ENCODE measurements around the gene SLC38A8.

The SLC38A8 gene

DNA sequence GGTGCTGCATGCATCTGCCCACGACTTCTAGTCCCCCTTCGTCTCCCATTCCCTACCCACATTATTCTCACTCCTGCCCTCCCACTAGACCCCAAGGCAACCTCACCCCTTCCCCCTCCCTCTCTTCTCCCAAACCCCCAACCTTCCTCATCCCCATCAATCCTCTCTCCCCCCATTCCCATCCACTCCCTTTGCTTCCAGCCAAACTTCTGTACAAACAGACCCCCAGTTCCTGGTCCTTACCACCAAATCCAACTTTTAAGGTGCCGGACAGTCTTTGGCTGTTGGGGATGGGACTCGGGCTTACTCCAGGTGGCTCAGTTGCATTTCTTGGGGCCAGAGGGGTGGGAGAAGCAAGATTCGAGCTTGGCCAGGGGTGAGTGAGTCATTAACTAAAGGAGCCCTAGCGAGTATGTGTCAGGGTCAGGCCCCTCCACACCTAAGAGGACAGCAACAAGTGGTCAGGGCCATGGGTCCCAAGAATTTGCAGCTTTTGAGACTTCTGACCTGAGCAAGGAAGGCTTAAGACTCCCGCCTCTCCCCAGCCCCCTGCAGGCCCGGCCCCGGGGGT, at the start of gene SLC38A8:
Gene SLC38A8, minus strand, starts transcription at position 488 of the 571 bp plus-strand sequence. CDS start 638 bp downstream, outside the sequence.
- no peak for DNase-seq

- peak; percentile 85 for DNase-seq
Observed at GRCh38 chr16:84091460-84091859, 48.9 kb upstream of the SLC38A8 start.

DNA sequence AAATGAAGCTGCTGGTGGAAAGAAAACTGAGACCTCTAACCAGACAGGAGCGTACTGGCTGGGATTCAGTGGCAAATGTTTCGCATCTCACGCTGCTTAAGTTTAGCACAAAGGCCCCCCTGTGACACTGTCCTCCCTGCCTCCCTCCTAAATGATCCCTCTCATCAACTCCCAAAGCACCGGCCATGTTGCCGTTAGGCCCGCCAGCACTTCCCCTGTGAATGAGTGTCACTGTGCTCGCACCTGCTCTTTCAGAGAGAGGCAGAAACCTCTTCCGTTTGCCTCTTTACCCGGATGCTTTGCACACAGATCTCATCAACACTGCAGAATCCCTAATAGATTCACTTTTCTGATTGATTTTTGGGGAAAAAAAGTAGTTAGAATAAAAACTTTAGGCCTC, 47.6 kb upstream of the SLC38A8 start:
- DNase-seq, result no peak

DNA sequence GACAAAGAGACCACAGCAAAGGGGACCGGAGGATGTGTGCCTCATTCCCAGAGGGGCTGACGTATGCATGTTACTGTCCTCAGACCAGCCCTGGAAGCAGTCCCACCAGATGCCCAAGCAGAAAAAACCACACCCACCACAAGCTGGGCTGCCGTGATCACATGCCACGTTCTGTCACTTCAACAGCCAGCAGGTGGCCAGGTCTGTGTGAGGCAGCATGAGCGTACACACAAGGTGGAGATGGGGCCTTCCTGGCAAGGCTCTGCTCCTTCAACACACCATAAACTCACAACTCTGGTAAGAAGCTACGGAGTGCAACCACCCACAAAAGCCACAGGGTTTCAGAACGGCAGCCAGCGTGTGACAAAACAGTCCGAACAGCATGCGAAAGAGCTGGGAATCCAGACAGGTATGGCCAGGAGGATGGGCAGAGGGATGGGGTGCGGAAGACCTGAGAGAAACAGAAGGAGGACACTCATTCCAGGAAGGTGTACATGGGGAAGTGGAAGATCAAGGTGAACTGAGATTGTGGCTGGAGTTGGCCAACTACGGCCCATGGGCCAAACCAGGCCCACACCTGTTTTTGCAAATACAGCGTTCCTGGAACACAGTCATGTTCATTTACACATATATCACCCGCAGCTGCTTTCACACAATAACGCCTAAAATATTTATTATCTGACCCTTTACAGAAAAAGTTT, 46.2 kb upstream of the SLC38A8 start:
- peak; percentile 90 for DNase-seq

GRCh38 chr16:84087466-84088151, 45.0 kb upstream of the SLC38A8 start:
- DNase-seq, result peak; percentile 29

DNA sequence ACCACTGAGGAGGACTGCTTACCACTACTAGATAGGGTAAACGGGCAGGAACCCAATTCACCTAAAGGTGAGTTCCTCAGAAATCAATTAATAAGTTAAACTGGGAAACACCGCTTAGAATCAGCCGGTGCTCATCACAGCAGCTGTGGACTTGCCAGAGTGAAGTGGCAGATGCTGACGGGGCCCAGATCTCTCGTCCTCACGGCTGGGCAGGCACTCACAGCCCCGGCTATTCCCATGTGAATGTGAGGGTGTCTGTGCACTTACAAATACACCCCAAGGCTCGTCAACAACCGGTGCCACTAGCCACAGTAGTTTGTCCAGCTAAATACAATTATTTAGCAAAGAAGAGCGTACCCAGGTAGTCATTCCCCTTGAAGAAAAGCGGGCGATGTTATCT, 44.4 kb upstream of the SLC38A8 start:
- DNase-seq, result peak; percentile 39

DNA sequence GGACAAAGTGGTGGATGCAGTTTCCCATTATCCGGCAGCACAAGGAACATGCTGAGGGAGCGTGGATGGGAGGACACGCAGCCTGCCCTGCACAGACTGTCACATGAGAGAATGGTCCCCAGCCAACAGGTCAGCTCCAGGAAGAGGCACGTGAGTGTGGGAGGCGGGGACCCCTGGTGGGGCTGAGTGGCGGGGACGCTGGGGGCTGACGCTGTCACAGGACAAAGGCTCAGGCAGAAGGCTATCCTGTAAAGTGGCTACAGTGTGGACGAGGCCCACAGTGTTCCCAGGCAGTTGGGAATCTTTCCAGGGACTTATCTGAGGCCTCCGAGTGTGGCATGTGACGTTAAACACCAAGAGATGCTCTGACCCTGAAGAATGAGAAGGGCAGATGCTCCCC, 43.7 kb upstream of the SLC38A8 start:
- DNase-seq, result no peak

GRCh38 chr16:84085773-84086172, 43.2 kb upstream of the SLC38A8 start:
- DNase-seq, result no peak

- DNase-seq, result no peak
Observed at GRCh38 chr16:84085271-84085667, 42.7 kb upstream of the SLC38A8 start.

- DNase-seq, result peak; percentile 57
Observed at GRCh38 chr16:84084570-84085270, 42.1 kb upstream of the SLC38A8 start.

DNA sequence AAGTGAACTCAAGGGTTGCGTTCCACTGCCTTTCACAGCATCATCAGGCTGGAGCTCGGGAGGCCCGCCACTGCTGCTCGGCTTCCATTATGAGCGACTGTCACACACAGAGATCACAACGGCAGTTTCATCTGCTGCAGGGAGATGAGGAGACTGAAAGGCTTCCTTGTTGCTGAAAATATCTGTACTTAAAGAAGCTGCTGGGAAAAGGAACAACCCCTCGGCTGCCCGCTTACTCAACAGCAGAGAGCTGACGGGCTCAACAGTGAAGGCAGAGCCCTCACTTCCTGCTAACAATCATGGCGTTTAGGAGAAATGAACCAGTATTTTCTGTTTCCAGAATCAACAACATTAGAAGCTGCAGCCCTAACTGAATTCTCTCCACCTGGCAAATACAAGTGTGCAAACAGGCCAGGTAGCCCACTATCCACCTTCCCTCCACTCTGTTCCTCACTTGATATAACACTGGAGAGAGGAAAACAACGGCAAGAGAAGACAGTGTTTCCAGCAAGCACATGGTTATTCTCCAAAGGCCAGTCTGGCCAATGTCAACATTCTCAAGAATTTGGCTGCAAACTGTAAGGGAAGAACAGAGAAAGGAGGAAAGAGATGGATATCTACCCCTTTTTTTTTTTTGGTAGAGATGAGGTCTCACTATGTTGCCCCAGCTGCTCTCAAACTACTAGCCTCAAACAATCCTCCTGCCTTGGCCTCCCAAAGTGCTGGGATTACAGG, 40.4 kb upstream of the SLC38A8 start:
- no peak for DNase-seq

DNA sequence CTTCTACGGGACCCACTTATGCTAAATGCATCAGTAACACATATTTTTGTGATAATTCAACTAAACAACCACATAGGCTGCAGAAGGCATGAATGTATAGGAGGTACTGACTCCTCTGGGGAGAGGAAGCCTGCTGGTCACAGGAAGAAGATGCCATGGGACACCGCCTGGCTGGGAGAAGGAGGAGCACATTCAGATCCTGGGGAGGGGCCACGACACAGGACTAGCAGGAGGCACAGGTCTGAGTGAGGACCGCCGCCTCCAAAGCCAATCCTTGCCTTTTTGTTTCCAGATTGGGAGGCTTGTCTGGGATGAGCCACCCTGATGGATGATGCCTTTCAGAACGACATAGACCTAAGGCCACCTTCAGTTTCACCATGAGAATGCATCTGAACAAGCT, 39.5 kb upstream of the SLC38A8 start:
- DNase-seq, result no peak

GRCh38 chr16:84081446-84081989, 38.9 kb upstream of the SLC38A8 start:
- no peak for DNase-seq

DNA sequence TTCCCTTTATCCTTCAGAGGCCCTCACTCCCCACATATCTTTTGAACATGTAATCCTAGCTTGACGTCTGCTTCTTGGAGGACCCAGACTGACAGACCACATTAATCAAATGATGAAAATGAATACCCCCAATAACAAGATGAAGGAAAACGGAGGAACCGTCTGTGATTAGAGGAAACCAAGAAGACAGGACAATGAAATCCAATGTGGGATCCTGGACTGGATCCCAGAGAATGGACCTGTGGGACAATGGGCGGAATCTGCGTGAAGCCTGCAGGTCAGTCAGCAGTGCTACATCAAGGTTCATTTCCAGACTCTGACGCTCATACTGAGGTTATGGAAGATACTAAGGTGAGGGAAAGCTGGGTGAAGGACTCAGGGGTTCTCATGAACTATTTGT, 38.2 kb upstream of the SLC38A8 start:
- DNase-seq, result no peak

DNA sequence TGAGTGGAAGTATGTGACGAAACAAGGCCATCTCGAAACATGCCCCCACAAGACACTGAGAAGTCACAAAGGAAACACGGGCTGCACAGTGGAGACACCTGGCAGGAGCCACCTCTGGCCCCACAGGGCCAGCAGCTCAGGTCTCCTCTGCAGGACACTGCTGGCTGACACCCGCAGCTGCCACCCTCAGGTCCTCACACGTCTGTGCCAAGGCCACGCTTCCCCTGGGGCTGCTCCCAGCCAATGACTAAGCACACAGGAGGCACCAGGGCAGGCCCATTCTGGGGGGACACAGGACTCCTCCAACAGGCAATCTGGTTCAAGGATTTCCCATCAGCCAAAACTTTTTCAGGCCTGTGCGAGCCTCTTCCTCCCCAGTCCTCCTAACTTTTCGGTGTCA, 37.8 kb upstream of the SLC38A8 start:
- DNase-seq, result no peak

GRCh38 chr16:84079664-84080063, 37.1 kb upstream of the SLC38A8 start:
- DNase-seq, result no peak

DNA sequence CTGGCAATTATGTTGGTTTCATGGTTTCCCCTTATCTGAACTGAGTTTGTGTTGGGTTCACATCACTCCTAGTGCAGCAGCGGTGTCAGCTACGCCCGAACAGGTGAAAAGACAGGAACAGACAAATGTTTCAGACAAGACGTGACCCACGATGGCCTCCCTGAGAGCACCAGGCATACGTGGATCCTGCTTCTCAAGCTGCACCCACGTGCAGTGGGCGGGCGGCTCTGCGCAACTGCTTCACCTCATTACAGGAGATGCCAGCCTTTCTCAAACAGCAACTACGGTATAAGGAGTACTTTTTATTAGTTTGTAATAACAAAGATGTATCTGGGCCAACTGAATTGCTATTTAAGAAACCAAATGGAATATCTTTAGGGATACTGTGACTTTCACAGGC, 32.8 kb upstream of the SLC38A8 start:
- DNase-seq, result no peak

- no peak for DNase-seq
Observed at GRCh38 chr16:84074721-84075120, 32.1 kb upstream of the SLC38A8 start.

GRCh38 chr16:84072014-84072413, 29.4 kb upstream of the SLC38A8 start:
- no peak for DNase-seq

- DNase-seq, result no peak
Observed at GRCh38 chr16:84071121-84071520, 28.5 kb upstream of the SLC38A8 start.

GRCh38 chr16:84069540-84069939, 26.9 kb upstream of the SLC38A8 start:
- no peak for DNase-seq

GRCh38 chr16:84068783-84069462, 26.3 kb upstream of the SLC38A8 start:
- DNase-seq, result no peak

Data from NCI-H2171 (cell line).